Measurements from ENCODE around the gene UBE3D.

DNA sequence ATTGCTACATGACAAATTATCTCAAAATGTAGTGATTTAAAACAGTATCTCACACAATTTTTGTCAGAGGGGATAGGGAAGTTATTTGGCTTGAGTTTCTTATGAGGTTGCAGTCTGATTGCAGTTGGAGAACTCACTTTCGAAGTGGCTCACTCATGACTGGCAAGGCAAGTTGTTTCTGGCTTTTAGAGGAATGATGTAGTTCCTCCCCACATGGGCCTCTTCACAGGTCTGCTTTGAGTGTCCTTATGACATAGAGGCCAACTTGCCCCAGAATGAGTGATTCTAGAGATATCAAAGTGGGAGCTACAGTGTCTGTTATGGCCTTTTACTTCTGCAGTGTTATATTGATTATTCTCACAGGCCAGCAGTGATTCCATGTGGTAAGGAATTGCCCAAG is 8.0 kb upstream of the UBE3D start:
- no peak for TF ChIP-seq CTCF (IDR thresholded peaks at IDR 0.05 in 4 of 5, conservative IDR thresholded peaks at IDR 0.05 in 1 of 5)
- TF ChIP-seq POLR2A (IDR thresholded peaks at IDR 0.05), result no peak
